NCI-H2107 treated with DMSO at 0.1 percent for 48 hours (cell line): Measurements from ENCODE around the gene GRB2.

Experiments used
- DNase-seq: peaks from one replicate; lab custom pipeline; 2025; ENCODE audit not compliant: unreplicated experiment; lab: John Stamatoyannopoulos, UW

Gene GRB2

DNA sequence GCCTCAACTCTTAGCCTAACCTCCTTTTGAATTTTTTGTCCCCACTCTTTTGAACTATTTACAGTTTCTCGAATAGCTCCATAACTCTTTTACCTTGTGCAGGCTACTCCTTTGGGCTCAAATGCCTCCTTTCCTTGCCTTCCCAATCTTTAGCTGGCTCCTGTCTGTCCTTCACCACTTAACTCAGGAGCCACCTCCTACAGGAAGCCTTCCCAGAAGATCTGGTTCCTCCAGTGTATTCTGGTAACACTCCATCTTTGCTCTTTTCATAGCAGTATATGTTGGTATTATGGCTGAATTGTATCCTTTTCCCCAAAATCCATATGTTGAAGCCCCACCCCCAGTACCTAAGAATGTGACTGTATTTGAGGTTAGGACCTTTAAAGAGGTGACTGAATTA, 9.0 kb upstream of the GRB2 start:
- DNase-seq: no peak

DNA sequence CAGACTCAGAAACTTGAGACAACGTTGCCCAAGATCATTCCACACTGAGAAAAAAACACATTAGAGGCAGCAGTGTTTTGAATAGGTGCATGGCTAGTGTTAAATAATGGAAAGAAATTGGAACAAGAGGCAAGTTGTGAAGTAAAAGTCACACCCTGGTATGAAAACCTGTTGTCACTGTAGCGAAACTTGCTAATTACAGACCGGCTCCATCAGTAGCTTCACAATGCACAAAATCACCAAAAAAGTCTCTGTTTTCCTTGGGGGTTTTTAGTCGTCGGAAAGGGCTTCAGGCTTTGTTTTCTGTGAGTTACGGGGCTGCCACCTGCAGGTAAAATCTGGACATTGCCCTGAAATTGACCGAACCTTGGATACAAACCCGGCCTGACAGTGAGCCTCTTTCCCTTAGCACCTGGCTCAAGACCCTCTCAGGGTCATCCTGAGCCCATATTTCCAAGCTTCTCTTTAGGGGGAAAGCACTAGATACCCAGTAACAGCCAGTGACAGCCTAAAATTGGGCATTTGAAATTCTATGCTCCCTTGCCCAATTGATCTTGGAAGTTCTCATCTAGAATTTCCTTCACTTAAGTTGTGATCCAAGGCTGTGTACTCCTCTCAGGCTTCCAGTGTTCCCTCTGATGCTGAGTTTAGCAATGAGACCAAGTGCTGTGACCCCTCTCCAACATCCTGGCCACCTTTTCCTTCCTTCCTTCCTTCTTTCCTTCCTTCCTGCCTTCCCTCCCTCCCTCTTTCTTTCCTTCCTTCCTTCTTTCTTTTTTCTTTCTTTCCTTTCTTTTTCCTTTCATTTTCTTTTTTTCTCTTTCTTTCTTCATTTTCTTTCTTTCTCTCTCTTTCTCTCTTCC, 7.2 kb upstream of the GRB2 start:
- peak; percentile 64 for DNase-seq

DNA sequence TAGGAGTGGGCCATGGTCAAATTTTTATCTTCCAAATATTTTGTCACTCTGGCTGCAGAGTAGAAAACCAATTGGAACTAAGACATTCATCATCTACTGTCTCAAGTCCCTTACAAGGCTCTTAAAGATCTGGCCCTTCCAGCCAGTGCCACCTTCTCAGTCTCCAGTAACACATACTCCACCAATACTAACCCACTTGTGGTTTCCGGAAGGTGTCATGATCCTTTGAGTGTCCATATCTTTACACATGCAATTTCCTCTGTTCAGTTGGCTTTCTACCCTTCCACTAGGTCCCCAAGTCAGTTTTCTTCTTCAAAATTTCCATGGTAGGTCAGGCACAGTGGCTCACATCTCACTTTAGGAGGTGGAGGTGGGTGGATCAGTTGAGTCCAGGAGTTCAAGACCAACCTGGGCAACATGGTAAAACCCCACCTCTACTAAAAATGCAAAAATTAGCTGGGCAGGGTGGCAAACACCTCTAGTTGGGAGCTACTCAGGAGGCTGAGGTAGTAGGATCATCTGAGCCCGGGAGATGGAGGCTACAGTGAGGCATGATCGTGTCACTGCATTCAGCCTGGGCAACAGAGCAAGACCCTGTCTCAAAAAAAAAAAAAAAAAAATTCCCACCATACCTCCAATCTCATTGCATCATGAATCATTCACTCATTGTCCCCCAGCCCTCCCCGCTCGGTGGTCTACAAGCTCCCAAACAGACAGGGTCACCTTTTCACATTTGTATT, 6.0 kb upstream of the GRB2 start:
- no peak for DNase-seq

DNA sequence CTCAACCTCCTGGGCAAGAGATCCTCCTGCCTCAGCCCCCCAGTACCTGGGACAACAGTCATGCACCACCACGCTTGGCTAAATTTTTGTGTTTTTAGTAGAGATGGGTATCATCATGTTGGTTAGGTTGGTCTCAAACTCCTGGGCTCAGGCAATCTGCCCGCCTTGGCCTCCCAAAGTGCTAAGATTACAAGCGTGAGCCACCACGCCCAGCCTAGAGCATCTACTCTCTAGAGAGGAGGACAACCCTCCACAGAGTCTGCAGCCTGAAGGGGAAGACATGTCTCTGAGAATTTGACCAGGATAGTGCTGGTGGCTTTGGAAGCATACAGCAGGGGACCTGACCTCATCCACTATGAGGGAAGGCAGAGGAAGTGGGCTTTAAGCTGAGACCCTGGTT, 4.7 kb upstream of the GRB2 start:
- DNase-seq: no peak

DNA sequence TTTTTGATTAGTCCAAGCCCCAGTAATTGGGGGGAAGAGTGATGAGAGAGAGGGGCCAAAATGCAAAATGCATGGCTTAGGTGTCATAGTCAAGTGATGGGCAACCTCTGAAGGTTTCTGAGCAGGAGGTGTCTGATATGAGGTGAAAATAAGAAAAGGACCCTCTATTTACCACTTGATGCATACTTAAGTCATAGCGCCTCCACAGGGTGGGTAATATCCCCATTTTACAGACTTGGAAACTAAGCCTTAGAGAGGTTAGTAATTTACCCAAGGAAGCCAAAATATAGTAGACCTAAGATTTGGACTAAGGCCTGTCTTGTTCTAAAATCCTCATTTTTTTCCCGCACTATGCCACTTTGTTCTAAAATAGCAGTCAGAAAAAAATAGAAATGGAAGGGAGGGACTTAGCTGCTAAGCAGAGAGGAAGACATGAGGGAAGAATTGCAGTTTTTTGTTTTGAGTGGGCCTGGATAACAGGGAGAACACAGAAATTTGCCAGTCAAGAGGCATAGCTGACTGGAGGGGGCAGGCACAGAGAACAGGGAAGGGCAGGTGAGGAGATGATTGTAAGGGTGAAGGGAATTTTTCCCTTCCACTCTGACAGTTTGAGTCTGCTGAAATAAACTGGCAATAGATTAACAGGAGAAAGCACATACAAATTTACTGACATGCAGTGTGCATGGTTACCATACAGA, 2.3 kb upstream of the GRB2 start:
- no peak for DNase-seq

DNA sequence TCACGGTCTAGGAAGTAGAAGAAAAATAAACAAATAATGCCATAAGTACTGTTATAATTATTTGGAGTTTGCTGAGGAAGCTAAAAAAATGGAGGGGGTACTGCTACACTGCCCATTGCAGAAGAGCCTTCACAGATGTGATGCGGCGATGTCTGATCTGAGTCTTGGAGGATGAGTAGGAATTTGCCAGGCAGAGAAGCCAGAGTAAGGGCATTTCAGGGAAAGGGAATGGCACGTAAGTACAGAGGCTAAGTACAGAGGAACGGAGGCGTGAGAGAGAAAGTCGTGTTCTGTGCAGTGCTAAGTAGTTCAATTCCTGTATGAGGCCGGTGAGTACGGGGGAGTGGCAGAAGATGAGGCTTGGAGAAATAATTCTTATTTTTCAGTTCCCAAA, 741 bp upstream of the GRB2 start:
- DNase-seq: peak; percentile 19

DNA sequence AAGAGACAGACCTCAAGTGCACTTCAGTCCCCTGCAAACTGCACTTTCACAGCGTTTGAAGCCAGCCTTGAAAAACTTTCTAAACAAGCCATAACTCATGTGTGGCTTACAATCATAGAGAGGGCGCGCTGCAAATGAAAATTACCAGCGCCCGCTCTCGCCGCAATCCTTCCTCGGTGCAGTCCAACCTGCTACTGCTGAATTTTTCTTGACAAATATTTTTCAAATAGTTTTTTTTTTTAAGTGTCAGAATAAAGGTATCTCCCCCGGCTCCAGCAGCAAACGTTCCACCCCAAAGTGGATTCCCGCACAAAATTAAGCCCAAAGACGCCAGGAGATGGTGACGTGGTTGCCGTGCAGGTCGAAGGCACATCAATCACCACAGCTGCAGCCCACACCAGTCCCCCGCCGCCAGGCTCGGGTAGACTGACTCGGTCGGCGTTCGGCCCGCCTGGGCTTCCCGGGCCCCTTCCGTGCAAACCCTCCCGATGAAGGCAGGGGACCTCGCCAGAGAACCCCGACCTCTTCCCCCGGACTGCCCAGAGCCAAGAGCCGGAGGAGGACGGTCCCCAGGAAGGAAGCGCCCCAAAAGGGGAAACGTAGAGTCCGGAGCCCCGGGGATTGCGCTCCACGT, 630 bp downstream of the GRB2 start:
- DNase-seq: peak; percentile 34

DNA sequence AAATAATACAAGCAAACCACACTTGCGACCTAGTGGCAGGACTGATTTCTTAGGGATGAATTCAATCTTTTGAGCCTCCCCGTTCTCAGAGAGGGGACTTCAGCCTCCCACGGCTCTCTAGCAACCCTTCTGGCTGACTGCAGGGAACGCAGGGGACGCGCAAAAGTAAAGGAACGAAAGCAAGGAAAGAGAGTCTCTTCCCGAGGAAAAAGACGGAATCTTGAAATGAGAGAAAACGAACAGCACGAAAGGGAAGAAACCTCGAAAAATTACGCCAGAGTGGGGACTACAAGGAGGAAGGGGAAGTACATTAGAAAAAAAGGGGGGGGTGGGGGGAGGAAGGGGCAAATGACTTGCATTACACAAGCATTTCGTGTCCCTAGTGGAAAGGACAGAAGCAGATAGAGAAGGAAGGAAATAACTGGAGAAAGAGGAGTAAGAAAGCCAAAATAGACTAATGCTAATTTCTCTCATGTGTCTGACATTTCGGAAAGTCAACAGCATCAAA, 1.2 kb downstream of the GRB2 start:
- peak; percentile 79 for DNase-seq

DNA sequence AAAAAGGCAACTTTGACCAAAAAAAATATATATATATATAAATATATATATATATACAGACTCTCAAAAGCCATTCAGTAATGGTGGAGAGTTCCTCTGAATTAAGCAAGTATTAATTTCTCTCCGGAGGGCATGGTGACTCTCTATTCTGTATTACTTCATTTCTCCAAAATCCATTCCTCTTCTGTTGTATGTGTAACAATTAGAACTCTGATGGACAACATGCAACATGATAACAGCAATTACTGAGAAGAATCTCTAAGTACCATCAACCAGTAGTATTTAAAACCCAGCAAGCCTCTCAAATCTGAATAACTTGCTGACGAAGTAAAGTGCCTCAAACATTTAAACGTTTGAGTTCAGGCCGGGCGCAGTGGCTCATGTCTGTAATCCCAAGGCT, 2.3 kb downstream of the GRB2 start:
- DNase-seq: peak; percentile 42

DNA sequence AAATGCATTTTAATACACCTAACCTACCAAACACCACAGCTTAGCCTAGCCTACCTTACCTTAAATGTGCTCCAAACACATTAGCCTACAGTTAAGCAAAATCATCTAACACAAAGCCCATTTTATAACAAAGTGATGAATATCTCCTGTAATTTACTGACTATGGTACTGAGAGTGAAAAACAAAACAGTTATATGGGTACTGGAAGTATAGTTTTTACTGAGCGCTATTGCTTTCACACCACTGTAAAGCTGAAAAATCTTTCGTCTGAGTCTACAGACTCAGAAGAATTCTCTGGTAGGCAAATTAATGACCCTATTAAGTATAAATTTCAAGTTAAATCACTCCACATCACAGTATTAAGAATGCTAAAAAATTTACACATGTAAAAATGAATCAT, 3.5 kb downstream of the GRB2 start:
- no peak for DNase-seq

DNA sequence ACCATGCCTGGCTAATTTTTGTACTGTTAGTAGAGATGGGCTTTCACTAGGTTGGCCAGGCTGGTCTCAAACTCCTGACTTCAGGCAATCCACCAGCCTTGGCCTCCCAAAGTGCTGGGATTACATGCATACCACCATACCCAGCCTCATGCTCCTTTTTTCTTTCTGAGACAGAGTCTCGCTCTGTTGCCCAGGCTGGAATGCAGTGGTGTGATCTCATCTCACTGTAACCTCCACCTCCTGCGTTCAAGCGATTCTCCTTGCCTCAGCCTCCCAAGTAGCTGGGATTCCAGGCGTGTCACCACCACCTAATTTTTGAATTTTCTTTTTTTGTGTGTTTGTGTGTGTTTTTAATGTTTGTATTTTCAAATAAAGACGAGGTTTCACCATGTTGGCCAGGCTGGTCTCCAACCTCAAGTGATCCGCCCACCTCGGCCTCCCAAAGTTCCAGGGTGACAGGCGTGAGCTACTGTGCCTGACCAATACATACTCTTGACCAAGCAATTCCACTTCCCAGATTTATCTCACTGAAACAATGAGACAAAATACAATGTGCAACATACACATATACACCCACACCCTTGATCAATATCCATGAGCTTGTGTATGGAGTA, 5.0 kb downstream of the GRB2 start:
- DNase-seq: no peak

DNA sequence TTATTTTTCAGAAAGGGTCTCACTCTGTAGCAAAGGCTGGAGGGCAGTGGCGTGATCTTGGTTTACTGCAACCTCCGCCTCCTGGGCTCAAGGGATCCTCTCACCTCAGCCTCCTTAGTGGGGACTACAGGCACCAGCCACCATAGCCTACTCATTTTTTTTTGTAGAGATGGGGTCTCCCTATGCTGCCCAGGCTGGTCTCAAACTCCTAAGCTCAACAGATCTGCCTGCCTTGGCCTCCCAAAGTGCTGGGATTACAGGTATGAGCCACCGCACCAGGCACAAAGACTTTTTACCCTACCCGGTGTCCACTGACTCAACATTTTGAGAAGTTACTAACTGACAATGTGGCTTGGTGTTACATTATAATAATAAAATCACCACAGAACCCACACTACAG, 7.2 kb downstream of the GRB2 start:
- no peak for DNase-seq

DNA sequence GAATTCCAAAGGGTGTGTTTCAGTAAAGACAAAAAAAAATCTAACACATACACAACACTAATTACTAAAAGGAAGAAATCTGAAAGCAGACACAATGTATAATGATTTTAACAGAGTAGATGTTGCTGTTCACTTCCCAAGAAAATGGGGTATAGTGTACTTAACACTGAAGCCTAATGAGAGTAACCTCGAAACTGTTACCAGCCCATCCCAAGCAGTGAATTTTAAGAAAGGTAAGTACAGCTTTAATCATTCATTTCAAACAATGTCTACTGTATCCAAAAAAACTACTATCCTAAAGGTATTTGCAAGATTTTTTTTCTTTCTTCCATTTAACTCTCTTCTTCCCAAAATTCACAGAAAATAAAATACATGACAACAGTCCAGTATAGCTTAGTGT, 8.3 kb downstream of the GRB2 start:
- no peak for DNase-seq

DNA sequence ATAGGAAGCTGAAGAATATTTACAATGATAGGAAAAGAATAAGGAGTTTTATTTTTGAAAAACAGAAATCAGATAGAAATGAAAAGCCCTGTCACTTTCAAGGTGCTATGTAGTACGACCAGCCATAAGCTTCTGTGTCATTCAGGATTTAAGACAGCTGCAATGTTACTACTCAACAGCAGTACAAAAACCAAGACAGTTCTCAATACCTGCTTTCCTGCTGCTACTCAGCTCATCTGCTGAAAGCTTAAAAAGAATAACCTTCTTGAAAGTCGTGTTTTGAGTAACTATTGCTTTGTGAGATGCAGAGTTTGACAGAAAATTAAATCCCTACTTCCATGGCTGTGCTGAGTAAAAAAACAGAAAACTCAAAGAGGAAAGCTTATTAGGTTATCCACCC, 8.7 kb downstream of the GRB2 start:
- no peak for DNase-seq

DNA sequence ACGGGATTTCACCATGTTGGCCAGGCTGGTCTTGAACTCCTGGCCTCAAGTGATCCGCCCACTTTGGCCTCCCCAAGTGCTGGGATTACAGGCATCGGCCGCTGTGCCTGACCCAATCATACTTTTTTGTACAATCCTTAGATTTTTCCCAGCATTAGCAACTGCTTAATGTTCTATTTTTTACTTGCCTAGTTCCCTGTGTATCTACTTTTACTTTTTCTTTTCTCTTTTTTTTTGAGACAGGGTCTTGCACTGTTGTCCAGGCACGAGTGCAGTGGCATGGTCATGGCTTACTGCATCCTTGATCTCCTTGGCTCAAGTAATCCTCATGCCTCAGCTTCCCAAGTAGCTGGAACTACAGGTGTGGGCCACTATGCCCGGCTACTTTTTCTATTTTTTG, 9.5 kb downstream of the GRB2 start:
- no peak for DNase-seq

DNA sequence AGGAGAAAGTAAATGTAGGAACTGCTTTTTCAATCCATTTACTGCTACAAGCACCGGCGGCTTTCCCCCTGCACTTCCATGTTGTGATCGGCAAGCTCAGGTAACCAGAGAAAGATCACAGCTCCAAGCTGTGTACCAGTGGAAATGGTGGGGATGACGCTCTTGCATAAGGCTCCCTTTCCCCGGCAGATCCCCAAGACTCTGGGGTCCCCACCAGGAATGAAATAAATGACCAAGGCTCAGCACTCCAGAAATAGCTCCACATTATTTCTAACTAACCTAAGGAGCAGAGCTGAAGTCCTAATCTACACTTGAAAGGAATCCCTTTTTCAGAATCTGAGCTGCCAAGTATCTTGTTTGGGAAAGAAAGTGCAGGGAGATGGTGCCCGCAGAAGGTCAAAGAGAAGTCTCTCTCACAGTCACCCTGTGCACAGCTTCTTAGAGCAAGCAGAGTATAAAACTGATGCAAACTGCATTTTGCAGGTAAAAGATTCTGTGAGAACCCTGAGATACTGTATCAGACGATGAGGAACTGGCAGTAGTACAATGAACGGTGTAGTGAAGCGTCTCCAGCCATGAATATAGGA, 11.1 kb downstream of the GRB2 start:
- DNase-seq: no peak

DNA sequence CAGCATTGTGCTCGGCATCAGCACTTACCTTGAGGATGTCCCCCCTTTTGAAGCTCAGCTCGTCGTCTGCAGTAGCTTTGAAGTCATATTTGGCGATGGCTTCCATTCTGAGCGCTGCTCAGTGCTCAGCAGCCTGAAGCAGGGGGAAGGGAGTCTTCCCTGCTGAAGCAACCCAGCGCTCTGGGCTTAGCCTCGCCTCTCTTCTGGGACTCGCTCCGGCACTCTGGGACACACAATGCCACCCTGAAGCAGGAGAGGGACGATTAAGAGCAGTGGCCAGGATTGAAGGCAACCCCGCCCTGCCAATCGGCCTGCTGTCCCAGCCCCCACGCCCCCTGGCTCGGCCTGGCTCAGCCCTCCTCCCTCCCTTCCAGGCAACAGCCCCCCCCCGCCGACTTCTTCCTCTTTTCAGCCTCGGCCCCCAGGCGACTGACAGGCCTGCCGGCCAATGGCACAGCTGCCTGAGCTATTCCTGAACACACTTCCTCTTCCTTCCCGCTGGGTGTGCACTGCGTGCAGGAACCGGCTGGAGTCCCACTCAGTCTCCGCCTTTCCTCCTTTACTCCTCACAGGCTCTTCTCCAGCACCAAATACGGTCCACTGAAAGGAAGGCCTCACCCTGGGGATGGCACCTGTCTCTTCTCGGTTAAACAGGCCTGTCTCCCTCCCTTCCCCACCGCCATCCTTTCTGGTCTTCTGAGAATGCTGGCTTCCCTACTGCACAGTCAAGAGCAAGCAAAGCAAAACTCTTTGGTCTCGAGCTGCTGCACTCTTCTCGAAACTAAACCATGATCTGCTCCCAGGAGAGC, 11.8 kb downstream of the GRB2 start:
- peak; percentile 92 for DNase-seq

DNA sequence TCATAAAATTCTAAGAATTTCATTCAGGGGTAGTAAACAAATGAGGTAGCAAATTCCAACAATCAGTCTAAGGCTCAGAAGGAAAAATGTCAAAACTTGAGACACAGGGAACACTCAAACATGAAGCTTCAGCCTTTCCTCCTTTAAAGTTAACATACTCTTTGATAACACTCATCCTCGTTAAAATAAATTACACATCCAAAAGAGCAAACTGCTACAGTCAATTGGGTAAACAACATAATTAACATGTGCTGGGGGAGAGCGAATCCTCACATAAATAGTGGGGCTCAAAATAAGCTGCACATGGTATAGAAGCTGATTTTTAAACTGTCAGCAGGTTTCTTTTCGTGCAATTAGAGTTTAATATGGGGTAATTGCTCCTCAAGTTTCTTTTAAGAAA, 12.9 kb downstream of the GRB2 start:
- no peak for DNase-seq

DNA sequence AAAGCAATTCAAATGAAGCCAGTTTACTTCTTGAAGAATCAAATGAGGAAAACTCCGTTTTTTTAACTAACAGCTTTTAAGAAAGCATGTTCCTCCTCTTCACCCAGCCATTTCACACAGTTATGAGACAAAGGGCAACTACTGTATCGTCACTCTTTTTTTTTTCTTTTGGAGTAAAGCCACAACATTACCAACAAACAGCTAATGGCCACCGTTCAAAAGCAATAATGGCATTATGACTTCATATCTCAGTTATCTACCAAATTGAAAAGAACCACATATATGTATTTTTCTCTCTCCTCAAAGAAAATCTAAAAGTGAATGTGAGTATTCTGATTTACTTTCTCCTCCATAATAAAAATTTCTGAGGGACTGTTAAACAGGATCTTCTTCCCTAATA, 14.5 kb downstream of the GRB2 start:
- no peak for DNase-seq
